ENCODE measurements around the gene STARD5. TPM values are rescaled to one million over a fixed set of nuclear protein-coding genes. Genes with fewer than 3 reads are reported as not detected.

Gene STARD5
- polyA plus RNA-seq, 3 donors, result 1.2 to 3.8 (median 2.3) TPM

DNA sequence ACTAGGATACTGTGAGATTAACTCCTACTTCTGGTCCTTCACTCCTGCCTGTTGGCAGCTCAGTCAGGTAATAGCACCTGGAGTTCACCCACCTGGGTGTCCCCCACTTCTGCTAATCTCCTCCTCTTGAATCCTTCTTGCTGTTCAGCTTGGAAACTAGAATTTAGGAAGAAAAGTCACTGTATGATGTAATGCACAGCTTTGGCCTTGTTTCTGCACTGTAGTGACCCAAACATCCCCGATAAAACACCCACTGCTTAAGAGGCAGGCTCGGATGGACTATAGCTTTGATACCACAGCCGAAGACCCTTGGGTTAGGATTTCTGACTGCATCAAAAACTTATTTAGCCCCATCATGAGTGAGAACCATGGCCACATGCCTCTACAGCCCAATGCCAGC is 24.8 kb downstream of the STARD5 start:
- 69 to 87% (median 78%) methylated on average over 3 of the region's 3 CpGs for WGBS, 3 donors
- no peak overlapping the region for H3K27ac ChIP-seq (ENCODE audit: low read depth, low read length)

DNA sequence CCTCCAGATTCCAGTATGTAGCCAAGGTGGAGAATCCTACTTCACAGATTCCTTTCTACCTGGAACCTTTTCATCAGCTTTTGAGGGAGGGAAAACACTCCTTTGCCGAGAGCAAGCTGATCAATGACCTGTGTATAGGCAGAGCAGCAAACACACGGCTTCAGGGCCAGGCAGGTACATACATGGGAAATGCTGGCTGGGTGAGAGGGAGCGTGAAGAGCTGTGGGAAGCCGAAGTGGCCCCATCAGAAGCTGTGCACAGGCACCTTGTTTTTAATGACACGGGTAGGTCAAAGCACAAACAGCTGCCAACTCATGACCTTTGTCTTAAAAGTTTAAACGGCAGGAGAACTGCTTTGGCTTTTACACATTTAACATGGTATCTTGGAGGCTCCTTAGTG is 25.3 kb downstream of the STARD5 start:
- H3K27ac ChIP-seq (ENCODE audit: low read depth, low read length), result no peak overlapping the region
- WGBS, 3 donors, result 51 to 68% (median 53%) methylated on average over 6 of the region's 6 CpGs

DNA sequence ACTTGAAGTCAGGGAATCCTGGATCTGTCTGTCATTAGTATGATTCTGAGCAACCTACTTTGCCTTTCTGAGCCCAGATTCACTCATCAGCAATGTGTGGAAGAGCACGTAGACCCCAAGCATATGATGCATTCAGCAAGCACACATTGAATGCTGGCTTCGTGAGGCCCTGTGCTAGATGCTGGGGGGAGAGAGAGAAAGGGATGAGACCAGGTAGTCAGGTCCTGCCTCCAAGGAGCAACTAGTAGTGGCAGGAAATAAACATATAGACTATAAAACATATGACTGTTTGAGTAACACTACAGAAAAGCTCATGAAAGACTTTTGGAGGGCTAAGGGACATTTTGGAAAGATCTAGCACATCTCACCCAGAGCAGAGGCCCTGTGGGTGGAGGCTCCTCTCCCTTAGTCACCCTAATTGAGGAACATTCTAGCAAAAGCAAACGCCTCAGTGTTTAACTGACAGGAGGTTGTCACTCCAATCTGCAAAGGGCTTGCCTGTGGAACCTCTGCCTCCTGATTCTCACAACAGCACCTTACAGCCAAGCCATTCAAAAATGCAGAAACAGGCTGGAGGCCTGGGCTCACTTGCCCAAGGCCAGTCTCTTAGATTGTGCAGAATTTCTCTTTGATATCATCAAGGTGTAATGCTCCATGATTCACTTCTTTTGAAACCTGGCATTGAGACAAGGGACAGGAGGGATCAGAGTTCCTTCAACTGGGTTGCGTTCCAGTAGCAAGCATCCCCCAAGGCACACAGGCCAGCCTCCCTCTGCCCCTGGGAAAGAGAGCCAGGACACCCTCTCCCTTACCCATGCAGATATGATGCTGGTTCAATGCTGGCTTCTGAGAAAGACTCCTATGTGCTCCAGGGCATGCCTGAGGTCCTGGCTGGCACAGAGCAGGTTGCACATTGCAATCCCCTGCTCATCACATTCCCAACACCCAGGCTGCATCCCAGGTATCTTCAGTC is 26.1 kb downstream of the STARD5 start:
- no peak overlapping the region for H3K27ac ChIP-seq (ENCODE audit: low read depth, low read length)
- 47 to 87% (median 55%) methylated on average over 4 of the region's 4 CpGs for WGBS, 3 donors

DNA sequence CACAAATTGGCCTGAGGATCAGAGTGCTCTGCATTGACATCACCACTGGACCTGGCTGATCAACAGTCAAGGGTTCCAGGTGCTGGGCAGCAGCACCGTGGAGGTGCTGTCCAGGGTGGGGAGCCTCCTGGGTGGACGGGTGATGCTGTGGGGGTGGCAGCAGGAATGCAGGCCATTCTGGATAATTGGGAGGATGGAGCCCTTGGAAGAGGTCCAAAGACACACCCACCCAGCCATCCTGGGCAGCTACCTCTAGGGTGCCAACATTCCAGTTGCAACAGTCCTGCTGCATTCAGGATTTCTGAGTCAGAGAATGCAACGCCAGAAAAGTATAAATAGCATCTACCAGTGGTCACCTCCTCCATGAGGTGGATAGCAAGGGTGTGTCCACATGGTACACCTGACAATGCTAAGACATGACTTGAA is 26.8 kb downstream of the STARD5 start:
- WGBS, 3 donors, result 23 to 70% (median 35%) methylated on average over 3 of the region's 3 CpGs
- H3K27ac ChIP-seq (ENCODE audit: low read depth, low read length), result no peak overlapping the region

DNA sequence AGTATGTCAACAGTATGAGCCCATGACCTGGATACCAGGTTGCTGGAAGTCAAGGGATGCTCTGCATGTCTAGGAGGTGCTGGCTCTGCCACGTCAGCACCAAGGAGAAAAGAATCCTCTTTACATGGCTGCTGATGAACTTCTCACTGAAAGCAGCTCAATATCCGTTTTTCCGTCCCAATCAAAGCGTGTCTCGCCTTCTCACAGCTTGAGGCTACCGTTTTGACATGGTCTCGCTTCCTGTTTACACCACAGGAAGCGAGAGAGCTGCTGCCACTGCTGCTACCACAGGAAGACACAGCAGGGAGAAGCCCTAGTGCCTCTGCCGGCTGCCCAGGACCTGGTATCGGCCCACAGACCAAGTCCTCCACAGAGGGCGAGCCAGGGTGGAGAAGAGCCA is 27.3 kb downstream of the STARD5 start:
- H3K27ac ChIP-seq (ENCODE audit: low read depth, low read length), result no peak overlapping the region
- WGBS, 3 donors, result 35 to 62% (median 42%) methylated on average over 11 of the region's 11 CpGs

DNA sequence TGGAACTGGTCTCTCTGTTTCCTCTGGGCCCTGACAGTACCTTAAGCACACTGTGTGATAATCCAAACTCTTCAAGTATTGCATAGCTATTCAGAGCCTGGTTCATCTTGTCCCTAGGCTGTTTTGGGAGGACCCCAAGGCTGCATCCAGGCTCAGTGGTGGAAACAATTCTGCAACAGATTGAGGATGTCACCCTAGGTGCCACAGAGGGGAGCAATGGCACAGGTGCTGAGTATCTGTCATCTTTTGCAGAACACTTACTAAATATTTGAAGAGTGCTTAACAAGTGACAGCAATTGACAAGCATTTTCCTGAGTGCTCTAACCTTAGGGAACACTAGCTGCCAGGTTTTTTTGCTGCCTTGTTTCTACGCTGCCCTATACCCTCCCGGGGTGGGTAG is 27.8 kb downstream of the STARD5 start:
- 40 to 73% (median 48%) methylated on average over 2 of the region's 2 CpGs for WGBS, 3 donors

DNA sequence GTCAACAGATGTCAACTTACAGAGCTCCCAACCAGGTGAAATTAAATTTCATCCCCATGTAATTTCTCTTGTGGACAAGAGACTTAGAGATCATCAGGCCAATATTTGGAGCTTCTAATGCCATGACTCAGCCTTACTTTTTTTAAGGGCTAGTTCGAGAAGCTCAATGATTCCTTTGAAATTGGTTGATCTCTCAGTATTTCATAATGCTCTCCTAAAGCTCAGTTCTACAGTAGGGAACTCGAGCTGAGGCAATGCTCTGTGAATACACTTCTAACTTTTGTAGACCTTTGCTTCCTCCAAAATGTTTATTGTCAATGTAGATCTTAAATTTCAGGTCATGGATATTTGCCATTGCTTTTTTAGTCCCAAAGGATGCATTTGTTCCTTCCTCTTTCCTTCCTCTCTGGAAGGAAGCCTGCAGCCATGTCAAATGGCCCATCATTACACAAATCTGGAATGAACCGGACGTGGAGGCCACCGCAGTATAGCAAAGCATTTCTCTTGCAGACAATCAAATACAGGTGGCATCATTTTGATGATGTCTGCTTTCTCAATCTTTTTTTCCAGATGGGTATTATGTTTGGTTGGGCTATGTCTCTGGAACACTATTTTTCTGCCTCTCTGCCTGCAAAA is 28.3 kb downstream of the STARD5 start:
- H3K27ac ChIP-seq (ENCODE audit: low read depth, low read length), result no peak overlapping the region
- 39 to 69% (median 50%) methylated on average over 5 of the region's 5 CpGs for WGBS, 3 donors

More for the DNA sequence above, 27.8 kb downstream of the STARD5 start:
- H3K27ac ChIP-seq (ENCODE audit: low read depth, low read length), result no peak overlapping the region

DNA sequence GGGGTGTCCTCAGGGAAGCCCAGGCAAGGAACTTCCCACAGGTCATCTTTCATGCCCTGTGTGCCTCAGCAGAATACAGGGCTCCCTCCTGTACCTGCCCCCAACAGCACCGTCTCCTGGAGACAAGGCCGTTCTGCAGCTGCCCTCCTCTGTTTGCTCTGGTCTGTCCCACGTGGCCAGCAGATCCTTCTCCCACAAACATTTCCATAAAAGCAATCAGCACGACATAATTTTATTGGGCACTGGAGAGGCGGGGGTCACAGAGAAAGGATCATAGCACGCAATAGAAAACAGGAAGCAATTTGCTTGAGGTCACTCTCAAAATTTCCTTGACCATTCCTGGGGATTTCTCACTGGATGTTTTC is 29.4 kb downstream of the STARD5 start:
- 32 to 39% (median 34%) methylated on average over 6 of the region's 6 CpGs for WGBS, 3 donors
- no peak overlapping the region for H3K27ac ChIP-seq (ENCODE audit: low read depth, low read length)

DNA sequence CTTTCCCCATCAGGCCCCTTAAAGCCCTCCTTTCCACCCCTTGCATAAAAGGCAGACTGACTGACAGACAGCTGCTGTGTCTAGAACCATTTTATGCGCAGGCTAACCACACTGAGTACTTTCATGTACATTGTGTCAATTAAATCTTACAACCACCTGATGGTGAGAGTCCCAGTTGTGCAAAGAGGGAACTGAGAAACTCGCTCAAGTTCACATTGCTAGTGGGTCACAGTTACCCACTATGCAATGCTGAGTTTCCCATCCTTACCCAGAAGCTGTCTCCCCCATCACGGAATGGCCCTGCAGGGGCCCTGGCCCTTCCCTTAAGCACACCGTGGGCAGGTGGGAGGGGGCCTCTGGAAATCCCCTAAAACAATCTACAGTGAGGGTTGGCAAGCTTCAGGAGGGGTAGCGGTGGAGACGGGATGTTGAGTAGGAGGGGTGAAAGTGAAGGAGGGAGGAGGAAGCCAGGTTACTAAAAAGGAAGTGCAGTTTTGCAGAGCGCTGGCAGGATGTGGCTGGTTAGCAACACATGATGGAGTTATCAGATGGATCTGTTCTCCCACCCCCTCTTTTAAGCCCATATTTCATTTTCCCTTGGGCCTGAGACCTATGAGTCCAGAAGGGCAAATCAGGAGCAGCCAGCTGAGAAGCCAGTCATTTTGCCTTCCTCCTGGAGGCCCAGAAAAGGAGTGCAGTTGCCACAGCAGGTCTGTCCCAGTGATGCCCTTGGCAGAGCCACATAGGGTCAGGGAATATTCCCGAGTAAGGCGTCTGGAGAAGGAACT is 30.0 kb downstream of the STARD5 start:
- WGBS, 3 donors, result 40 to 62% (median 42%) methylated on average over 9 of the region's 9 CpGs
- H3K27ac ChIP-seq (ENCODE audit: low read depth, low read length), result no peak overlapping the region

DNA sequence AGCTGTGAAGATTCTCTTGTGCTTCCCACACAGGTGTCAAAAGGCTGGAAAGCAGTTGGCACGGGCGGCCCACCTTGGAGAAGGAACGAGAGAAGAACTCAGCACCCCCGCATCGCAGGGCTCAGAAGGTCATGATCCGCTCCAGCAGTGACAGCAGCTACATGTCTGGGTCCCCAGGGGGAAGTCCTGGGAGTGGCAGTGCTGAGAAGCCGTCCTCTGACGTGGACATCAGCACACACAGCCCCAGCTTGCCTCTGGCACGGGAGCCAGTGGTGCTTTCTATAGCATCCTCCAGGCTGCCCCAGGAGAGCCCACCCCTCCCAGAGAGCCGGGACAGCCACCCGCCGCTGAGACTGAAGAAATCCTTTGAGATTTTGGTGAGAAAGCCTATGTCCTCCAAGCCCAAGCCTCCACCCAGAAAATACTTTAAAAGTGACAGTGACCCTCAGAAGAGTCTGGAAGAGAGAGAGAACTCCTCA is 31.4 kb downstream of the STARD5 start:
- H3K27ac ChIP-seq (ENCODE audit: low read depth, low read length), result no peak overlapping the region
- WGBS, 3 donors, result 79 to 91% (median 86%) methylated on average over 12 of the region's 12 CpGs

DNA sequence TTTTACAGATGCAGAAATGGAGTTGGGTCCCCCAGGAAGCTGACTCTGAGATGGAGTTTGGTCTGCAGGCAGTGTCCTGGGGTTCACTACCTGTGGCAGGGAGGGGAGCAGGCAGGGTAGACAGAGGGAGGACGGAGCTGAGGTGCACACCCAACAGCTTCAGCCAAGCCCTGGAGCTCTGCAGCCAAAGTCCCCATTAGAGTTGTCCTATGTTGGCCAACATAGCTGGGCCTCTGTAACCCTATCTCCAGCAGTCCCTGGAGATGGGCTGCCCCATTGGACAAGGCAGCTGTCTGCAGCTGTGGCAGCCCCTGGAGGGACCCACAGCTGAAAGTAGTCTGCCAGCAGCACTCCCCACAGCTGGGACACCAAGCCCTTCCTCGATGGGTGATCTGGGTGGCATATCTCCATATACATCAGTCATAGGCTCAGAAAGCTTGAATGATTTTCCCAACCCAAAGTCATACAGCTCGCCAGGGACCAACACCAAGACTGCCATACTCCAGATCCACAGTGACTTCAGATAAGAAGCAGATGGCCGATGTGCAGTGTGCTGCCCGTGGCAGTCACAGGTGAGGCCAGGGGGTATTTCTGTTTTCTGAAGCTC is 31.9 kb downstream of the STARD5 start:
- 65 to 81% (median 73%) methylated on average over 5 of the region's 5 CpGs for WGBS, 3 donors
- H3K27ac ChIP-seq (ENCODE audit: low read depth, low read length), result no peak overlapping the region

DNA sequence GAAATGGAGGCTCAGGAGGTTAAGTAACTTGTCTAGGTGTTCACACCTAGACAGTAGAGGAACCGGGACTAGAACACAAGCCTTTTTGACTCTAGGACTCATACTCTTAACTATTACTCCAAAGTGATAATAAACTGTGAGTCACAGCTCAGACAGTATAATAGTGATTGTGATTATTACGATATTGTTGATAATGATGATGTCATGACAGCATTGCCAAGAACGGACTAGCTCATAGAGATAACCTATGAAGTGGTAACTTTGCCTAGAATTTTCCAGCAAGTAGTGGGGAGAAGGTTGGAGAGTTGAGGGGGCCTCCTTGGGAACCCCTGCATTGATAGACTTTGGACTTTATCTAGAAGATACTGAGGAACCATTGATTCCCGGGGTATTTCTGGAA is 34.0 kb downstream of the STARD5 start:
- 85 to 96% (median 92%) methylated on average over 4 of the region's 4 CpGs for WGBS, 3 donors
- H3K27ac ChIP-seq (ENCODE audit: low read depth, low read length), result no peak overlapping the region

DNA sequence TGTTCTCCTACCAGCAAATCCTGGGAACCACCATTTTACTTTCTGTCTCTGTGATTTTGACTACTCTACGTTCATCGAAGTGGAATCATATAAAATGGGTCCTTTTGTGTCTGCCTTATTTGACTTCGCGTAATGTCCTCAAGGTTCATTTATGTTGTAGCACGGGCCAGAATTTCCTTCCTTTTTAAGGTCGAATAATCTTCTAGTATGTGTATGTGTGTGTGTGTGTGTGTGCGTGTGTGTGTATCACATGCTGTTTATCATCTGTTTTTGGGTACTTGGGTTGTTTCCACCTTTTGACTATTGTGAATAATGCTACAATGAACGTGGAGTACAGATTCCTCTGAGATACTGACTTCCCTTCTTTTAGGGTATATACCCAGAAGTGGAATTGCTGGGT is 35.3 kb downstream of the STARD5 start:
- no peak overlapping the region for H3K27ac ChIP-seq (ENCODE audit: low read depth, low read length)
- 78 to 82% (median 80%) methylated on average over 8 of the region's 8 CpGs for WGBS, 3 donors

DNA sequence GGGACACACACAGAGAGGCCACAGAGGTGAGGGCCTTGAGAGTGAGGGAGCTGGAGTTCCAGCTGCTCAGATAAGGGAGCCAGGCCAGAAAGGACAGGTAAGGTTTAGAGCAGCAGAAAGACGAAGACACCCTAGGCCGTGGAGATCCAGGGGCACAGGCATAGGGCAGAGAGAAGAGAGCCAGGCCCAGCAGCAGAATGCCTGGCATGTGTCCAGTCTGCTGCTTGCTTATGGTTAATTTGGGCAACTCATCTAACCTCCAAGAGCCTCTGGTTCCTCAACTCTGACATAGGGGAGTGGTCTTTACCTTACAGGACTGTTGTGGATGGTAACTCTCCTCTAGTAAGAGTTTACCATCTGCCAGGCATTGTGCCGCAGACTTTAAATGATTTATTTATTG is 35.9 kb downstream of the STARD5 start:
- WGBS, 3 donors, result 93 to 94% (median 94%) methylated on average over 3 of the region's 3 CpGs
- no peak overlapping the region for H3K27ac ChIP-seq (ENCODE audit: low read depth, low read length)

DNA sequence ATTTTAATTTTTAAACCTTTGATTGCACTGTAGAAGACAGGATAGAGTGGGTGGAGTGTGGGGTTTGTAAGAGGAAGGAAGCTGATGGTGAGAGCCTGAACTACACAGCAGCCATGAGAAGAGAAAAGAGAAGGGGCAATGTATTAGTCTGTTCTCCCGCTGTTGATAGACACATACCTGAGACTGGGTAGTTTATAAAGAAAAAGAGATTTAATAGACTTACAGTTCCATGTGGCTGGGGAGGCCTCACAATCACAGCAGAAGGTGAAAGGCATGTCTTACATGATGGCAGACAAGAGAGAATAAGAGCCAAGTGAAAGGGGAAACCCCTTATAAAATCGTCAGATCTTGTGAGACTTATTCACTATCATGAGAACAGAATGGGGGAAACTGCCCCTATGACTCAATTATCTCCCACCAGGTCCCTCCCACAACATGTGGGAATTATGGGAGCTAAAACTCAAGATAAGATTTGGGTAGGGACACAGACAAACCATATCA is 37.3 kb downstream of the STARD5 start:
- H3K27ac ChIP-seq (ENCODE audit: low read depth, low read length), result no peak overlapping the region
- 43 to 88% (median 60%) methylated on average over 2 of the region's 2 CpGs for WGBS, 3 donors

DNA sequence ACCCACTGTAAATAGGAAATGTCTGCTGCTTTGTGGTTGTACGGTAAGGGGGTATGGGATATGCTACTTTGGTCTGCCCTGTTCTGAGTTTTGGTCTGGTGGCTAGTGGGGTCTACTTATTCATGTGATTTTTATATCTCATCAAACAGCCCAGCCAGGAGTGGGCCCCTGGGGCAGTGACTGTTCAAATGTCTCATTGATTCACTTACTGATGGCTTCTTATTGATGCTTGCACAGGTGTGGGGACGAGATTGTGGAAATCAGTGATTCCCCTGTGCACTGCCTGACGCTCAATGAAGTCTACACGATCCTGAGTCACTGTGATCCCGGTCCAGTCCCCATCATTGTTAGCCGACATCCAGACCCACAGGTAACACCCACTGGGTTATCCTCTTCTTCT is 38.5 kb downstream of the STARD5 start:
- WGBS, 3 donors, result 88 to 97% (median 95%) methylated on average over 6 of the region's 6 CpGs
- no peak overlapping the region for H3K27ac ChIP-seq (ENCODE audit: low read depth, low read length)

DNA sequence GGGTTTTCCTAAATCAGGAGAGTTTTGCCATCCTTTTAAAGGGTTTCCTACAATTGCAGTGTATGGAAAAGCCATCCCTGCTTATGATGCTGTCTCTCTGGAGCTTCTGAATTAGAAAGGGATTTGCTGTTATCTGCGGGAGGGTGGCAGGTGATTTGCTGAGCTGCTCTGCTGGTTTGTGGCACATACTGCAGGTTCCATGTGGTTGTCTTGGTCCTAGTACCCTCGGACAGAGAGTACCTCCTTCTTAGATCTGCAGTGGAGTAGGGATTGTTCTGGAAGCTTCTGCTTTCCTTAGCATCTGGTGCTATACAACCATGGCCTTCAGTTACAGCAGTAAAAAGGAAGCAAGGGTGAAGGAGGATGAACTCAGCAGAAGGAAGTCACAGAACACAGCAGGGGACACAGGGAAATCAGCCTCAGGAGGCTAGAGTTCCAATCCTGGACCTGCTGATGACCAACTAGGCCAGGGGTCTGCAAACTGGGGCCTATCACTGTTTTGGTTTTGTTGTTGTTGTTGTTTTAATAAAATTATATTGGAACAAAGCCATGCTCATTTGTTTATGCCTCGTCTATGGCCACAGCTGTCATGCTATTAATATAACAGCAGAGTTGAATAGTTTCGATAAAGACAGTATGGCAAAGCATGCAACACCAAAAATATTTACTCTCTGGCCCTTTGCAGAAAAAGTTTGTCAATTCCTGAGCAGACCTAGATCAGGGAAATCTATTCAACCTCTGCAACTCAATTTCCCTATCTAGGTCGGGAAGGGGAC is 39.5 kb downstream of the STARD5 start:
- 58 to 80% (median 70%) methylated on average over 5 of the region's 5 CpGs for WGBS, 3 donors
- H3K27ac ChIP-seq (ENCODE audit: low read depth, low read length), result no peak overlapping the region

DNA sequence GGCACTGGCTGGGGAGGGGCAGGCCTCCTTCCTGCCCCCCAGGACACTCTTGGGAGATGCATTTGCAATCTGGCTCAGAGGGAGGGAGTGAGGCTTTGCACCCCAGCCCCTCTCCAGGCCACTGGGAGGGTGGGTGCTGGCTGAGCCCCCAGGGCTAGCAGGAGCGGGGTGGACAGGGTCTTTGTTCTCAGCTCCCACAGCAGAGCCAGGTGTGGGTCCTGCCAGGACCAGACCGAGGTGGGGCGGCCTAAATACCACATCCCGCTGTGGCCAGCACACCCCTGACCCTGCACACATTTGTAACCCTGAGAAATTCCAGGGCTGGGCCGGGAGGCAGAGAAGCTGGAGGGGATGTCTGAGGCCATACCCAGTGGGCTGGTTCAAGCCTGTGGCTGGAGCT is 41.0 kb downstream of the STARD5 start:
- no peak overlapping the region for H3K27ac ChIP-seq (ENCODE audit: low read depth, low read length)
- 93 to 99% (median 97%) methylated on average over 5 of the region's 5 CpGs for WGBS, 3 donors
